ENCODE data around the gene POLR2C.
A peak's percentile ranks its signal among the peaks of the same experiment; 100 is the strongest.

POLR2C gene

DNA sequence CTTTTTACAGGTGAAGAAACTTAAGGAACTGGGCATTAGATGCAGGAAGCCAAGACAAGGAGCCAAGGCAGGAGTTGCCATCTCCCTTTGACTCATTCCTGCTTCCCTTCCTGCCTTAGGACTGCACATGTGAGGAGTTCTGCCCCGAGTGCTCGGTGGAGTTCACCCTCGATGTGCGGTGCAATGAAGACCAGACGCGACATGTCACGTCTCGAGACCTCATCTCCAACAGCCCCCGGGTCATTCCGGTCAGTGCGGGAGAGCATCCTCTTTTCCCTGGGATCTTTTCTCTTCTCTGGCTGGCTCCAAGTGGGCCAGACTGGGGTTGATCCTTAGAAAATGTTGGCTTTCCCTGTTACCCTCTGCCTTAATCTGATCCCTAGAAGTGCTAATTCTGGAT lies 6.6 kb downstream of the POLR2C start:
- POLR2A ChIA-PET (ENCODE audit: low non-redundant PET), result no interaction called here
- no peak for TF ChIP-seq CTCF (conservative IDR thresholded peaks at IDR 0.05; ENCODE audit: low read depth)
- CTCF ChIA-PET, result interaction anchor here (0.6 kb wide), 1 partner anchor 20 kb away, joined by 3 read pairs; no protein-coding TSS in a partner anchor
- H3K27ac ChIP-seq, result no peak overlapping the region
- DNase-seq (ENCODE audit: low spot score), result no peak

GRCh38 chr16:57469917-57470470 lies 7.5 kb downstream of the POLR2C start:
- H3K27ac ChIP-seq, result peak overlapping the region; percentile 44
- no peak for TF ChIP-seq CTCF (conservative IDR thresholded peaks at IDR 0.05; ENCODE audit: low read depth)
- peak; percentile 51 for DNase-seq (ENCODE audit: low spot score)
- ChIA-PET CTCF (interaction anchor here (1.9 kb wide), 1 partner anchor 50 kb away, joined by 6 read pairs; no protein-coding TSS in a partner anchor), POLR2A (ENCODE audit: low non-redundant PET) (no interaction called here)

- ChIA-PET CTCF (interaction anchor here (0.6 to 1.9 kb wide), 4 partner anchors 8 to 62 kb away, joined by 3 to 6 read pairs (median 4); partner anchors contain the start of gene POLR2C), POLR2A (ENCODE audit: low non-redundant PET) (no interaction called here)
- peak overlapping the region; percentile 44 for H3K27ac ChIP-seq
- TF ChIP-seq CTCF (conservative IDR thresholded peaks at IDR 0.05; ENCODE audit: low read depth), result no peak
- no peak for DNase-seq (ENCODE audit: low spot score)
Observed at GRCh38 chr16:57470711-57471110, 8.2 kb downstream of the POLR2C start.

DNA sequence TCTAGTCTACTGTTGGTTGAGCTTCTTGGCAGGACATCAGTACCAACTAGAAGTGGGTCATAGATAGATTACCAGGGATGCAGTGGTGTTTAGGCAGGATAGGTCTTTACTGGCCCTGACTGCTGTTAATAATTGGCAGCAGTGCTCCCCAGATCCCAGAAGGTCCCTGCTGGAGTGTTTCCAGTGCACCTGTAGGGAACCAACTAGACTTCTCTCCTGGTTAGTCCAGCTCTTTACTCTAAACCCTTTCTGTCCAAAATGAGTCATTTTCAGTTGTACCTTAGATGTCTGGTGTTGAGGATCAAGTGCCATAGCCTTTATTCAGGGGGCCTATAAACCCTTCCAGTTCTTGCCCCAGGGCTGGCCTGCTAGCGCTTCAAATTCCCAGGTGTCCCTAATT lies 8.7 kb downstream of the POLR2C start:
- ChIA-PET POLR2A (ENCODE audit: low non-redundant PET) (no interaction called here), CTCF (interaction anchor here (0.6 to 1.9 kb wide), 5 partner anchors 9 to 62 kb away, joined by 3 to 6 read pairs (median 4); partner anchors contain the start of gene POLR2C)
- TF ChIP-seq CTCF (conservative IDR thresholded peaks at IDR 0.05; ENCODE audit: low read depth), result no peak

GRCh38 chr16:57471852-57472664 lies 9.6 kb downstream of the POLR2C start:
- no peak for DNase-seq (ENCODE audit: low spot score)
- TF ChIP-seq CTCF (conservative IDR thresholded peaks at IDR 0.05; ENCODE audit: low read depth), result no peak
- ChIA-PET POLR2A (ENCODE audit: low non-redundant PET) (no interaction called here), CTCF (interaction anchor here (1.1 kb wide), 1 partner anchor 9 kb away, joined by 5 read pairs; the partner anchor contains the start of gene POLR2C)
- H3K27ac ChIP-seq, result peak overlapping the region; percentile 58

More for the DNA sequence above, 8.7 kb downstream of the POLR2C start:
- DNase-seq (ENCODE audit: low spot score), result no peak
- H3K27ac ChIP-seq, result no peak overlapping the region

DNA sequence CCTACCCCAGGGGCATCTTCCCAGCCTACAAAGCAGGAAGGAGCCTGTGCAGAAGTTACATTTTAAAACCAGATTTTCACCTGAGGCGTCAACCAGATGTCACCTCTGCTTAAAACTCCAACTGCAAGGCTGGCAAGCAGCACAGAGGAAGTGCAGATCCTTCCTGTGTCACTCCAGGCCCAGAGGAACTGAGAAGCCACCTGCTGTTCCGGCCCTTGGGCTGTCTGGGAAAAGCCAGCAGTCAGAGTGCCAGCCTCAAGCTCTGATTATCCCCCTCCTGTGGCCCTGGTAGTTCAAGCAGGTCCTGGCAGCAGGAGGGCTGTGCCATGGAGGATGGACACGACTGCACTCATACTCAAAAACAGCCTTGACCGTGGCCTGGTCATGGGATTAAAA lies 10.2 kb downstream of the POLR2C start:
- no peak for TF ChIP-seq CTCF (conservative IDR thresholded peaks at IDR 0.05; ENCODE audit: low read depth)
- ChIA-PET CTCF (interaction anchor here (1.1 to 1.3 kb wide), 3 partner anchors 10 to 47 kb away, joined by 4 to 5 read pairs (median 4); partner anchors contain the start of gene POLR2C), POLR2A (ENCODE audit: low non-redundant PET) (no interaction called here)
- DNase-seq (ENCODE audit: low spot score), result no peak
- peak overlapping the region; percentile 58 for H3K27ac ChIP-seq

All from RWPE1 (cell line).